Stimulated activated CD4-positive, alpha-beta T cell treated with anti-CD3 and anti-CD28 coated beads, TNF-alpha, amount 100 ng/mL, for 48 hours (primary cell): ENCODE data around the gene TMEM238L.

Experiments used
- DNase-seq, 3 donors: peaks; one replicate each; pipeline ENCODE4 v3.0.0-alpha.2; 2020; ENCODE audit warnings: low read depth in 3 of 3

TMEM238L gene

DNA sequence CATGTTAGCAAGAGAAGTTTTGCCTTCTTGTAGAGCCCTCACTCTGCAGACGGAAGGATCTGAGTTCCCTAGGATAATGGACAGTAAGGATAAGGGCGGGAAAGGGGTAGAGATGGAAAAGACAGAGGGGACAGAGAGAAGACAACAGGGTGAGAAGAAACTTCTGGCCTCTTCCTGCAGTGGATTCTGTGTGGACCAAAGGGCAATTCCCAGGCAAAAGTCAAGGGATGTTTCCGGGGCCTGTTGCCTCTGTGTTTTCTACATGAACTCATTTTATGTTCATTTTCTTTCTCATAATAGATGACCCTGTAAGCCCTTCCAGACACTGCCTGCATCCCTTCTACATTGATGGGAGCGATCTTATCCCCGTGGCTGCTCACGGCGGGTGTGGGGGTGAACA, 647 bp upstream of the TMEM238L start:
- DNase-seq: no peak

GRCh38 chr17:10803350-10803749, 549 bp downstream of the TMEM238L start:
- DNase-seq: no peak

DNA sequence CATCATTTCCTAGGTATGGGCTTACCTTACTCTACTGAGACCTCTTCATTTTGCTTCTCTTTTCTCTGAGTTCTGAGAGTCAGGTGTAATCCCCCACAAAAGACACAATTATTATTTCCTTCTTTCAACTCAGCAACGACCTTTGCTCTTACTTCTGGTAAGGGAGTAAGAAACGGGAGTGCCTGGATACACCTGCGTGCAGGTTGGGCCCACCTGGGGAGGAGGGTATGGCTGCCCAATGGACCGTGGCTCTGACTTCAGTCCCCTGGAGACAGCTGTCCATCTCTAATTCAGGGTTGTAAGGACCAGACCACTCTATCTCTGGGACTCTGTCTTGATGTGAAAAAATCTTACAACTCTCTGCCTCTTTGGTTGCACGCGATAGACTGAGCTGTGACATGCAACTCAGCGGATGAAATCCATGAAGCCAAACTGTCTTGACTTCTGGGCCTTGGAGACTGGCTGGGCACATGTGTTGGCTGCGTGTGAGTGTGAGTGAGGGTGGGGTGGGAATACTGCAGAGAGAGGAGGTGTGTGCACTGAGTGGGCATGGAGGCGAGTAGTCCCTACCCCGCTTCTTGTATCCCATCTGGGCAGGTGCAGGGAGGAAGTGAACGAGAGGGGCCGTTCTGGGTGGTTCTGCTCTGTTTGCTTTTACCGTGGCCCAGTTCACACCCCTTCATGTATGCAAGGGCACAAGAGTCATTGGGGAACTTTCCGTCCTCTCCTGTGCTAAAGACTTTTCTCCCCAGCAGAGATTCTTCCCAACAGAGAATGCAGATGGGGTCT, 1.2 kb downstream of the TMEM238L start:
- DNase-seq: no peak

GRCh38 chr17:10799407-10799806, 4.5 kb downstream of the TMEM238L start:
- DNase-seq: no peak

GRCh38 chr17:10798910-10799309, 5.0 kb downstream of the TMEM238L start:
- no peak for DNase-seq

GRCh38 chr17:10798332-10798749, 5.6 kb downstream of the TMEM238L start:
- no peak for DNase-seq

GRCh38 chr17:10797476-10798328, 6.2 kb downstream of the TMEM238L start:
- DNase-seq: no peak

- no peak for DNase-seq
These were observed 10.1 kb downstream of the TMEM238L start for GRCh38 chr17:10793816-10794215.

- no peak for DNase-seq
These were observed 10.6 kb downstream of the TMEM238L start for GRCh38 chr17:10793256-10793655.

DNA sequence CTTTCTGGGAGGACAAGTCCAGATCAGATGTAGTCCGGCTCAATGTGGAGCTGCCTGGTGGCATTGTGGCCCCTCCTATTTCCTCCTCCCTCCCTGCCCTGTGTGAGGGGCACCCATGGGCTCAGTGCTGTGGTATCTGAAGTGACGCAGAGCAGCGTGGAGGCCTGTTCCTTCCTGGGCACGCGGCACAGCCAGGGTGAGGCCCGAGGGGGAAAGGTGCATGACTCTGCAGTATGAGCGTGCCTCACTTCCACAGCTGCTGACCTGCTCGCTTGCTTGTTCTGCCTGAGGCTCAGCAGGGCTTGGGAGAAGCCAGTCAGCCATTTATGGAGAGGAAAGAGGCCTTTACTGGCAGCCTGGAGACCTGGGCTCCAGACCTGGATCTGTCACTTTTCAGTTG, 11.7 kb downstream of the TMEM238L start:
- no peak for DNase-seq

GRCh38 chr17:10790491-10791401, 13.2 kb downstream of the TMEM238L start:
- DNase-seq: no peak

DNA sequence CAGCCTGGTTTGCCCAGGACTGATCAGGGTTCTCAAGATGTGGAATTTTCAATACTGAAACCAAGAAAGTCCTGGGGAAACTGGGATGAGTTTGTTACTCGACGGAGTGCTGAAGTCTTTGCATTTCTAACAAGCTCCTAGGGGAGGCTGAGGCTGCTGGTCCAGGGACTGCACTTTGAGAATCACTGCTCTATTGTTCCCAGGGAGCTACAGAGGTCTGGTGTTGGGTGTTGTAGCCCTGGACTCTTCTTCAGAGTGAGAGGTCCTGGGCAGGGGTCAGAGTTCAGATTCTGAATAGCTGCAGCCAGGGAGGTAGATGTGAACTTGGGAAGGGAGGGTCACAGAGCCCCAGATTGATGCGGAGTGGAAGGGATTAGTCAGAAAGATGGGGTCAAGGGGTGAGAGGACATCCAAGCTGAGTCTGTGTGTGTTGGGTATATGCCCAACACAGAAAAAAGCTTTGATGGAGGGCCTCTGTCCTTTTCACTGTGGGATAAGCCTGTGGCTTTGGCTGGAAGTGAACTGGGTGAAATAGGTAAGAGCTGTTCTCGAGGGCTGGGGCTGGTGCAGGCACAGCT, 14.1 kb downstream of the TMEM238L start:
- DNase-seq: no peak

DNA sequence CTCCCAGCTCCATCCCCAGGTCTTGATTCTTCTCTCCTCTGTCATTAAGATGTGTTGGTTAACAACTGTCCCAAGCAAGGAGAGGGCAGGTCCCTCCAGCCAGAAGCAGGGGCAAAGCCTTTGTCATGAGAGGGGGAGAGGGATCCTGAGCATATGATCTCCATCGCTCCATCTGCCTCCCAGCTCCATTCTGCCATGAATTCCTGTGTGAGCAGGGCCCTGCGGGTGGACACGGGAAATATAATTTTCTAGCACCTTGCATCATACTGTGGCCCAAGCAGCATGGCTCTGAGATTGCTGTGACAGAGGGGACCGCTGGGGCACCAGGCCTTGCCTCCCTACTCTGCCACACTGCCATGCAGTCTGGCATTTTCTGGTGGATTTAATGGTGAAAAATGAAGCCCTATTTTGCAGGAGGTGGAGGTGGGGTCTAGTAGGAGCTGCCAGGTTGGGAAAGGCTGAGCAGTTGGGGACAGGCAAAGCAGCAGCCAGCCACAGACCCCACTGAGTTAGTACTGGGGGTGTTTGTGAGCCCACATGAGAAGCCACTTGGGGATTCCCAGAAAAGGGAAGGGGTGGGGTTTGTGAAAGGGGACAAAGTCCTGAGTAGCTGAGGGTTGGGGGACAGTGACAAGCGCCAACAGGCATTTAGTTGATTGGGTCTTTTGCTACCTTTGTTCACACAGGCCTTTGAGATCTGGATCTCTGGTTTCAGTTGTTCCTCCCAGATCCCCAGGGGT, 16.4 kb downstream of the TMEM238L start:
- no peak for DNase-seq

DNA sequence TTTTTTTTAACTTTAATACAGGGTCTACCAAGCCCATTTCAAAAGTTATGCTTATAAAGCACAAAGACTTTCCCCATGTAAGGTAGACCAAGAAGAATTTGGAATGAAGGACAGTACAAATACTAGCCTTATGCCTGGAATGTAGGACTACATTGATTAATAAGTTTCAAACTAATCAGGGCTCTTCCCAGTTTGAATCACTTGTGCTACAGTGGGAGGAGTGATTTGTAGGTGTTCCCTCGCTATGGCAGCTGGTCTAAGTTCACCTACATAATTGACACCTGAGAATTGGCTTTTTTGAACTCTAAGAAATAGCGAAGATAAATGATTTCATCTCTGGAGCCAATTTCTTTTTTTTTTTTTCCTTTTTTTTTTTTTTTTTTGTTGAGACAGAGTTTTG, 18.6 kb downstream of the TMEM238L start:
- no peak for DNase-seq

- no peak for DNase-seq
These were observed 24.3 kb downstream of the TMEM238L start for GRCh38 chr17:10779609-10780008.

DNA sequence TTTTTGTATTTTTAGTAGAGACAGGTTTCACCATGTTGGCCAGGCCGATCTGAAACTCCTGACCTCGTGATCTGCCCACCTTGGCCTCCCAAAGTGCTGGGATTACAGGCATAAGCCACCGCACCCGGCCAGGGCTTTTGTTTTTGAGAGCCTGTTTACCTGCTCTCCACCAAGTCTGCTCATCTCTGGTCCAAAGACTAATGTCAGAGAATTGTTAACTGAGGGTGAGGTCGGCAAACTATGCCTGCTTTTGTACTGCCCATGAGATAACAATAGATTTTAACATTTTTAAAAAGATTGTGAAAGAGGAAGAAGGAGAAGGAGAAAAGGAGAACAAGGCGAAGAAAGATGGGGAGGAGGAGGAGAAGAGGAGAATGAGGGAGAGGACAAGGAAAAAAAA, 26.0 kb downstream of the TMEM238L start:
- no peak for DNase-seq

DNA sequence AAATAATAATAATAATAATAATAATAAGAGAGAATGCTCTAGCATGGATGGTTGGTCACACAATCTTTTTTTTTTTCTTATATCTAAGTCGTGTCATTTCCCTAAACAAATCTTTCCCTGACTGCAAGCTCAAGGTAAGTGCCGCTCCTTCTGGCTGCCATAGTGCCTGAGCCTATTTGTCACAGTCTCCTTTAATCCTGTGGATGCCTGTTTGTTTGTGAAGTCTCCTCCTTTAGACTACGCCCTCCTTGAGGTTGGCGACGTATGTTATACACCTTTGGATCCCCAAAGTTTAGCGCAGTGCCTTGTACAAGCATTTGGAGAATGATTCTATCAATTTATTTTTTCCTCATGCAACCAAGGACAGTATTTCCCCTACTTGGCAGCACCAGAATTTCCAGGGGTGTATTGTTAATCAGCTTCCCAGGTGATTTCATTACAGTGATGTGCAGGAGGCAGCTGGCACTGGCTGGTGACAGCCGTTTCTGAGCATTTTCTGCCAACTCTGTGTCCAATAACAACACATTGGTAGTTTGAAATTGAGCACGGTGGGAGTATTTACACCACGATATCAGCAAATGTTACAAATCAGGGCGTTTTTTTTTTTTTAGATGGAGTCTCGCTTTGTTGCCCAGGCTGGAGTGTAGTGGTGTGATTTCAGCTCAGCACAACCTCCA, 26.6 kb downstream of the TMEM238L start:
- no peak for DNase-seq

DNA sequence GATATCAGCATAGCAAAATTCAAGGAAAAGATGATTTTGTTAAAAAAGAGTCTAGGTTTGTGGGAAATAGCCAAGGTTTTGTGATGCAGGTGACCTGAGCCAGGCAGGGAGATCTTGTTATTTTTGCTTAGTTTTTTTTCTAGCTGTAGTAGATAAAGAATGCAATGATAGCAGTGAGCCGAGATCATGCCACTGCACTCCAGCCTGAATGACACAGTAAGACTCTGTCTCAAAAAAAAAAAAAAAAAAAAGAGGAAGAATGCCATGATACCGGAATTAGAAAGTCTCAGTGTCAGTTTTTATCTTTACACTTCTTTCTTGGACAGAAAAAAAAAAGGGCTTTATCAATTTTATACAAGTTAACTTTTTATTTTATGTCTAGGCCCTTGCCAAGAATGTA, 27.5 kb downstream of the TMEM238L start:
- DNase-seq: no peak

GRCh38 chr17:10775740-10776356, 28.1 kb downstream of the TMEM238L start:
- DNase-seq: no peak

DNA sequence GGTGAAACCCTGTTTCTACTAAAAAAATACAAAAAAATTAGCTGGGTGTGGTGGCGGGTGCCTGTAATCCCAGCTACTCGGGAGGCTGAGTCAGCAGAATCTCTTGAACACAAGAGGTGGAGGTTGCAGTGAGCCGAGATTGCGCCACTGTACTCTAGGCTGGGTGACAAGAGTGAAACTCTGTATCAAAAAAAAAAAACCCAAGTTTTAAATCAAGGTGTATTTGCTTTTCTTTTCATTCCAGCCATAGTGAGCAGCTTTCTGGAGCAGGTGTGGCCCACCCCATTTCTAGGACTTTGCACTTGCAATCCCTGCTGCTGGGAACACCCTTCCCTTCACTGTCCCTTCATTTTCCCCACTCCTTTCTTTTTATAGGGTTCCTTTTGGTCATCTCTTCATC, 28.8 kb downstream of the TMEM238L start:
- no peak for DNase-seq
